GM21786 (cell line): Measurements from ENCODE around the gene UCN2.
"Not testable (repeated sequence)": the region's sequence is repeated elsewhere in the genome, so short reads cannot be mapped to it uniquely, and the experiment has no call there.

Experiments used
- ATAC-seq: cut with Tn5 transposase; IDR thresholded peaks from one replicate; pipeline ENCODE4 v1.9.1; 2021; ENCODE audit not compliant: unreplicated experiment

Gene UCN2

DNA sequence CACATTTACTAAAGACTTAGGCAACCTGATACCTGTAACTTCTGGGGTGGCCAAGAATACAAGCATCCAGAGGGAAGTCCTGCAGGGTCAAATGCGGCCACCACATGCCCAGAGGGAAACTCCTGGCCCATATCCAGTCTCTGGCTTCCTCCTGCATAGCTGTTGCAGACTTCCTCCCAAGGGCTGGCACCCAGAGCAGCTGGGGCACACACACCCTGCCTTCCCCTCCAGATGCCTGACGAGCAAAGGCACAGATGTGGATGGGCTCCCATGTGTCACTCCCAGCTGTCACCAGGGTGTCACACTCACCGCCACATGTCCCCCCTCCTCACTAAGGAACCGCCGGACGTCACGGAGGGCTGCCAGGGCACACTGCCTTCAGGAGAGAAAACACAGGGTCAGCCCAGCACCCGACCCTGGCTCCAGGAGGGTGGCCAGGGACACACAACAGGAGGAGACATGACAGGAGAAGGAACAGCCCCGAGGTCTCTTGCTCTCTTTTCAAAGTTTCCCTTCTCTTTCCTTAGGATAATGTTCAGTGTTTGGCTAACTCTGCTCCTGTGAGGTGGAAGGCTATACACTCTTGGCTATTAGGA lies 20.2 kb downstream of the UCN2 start:
- ATAC-seq, result no peak

DNA sequence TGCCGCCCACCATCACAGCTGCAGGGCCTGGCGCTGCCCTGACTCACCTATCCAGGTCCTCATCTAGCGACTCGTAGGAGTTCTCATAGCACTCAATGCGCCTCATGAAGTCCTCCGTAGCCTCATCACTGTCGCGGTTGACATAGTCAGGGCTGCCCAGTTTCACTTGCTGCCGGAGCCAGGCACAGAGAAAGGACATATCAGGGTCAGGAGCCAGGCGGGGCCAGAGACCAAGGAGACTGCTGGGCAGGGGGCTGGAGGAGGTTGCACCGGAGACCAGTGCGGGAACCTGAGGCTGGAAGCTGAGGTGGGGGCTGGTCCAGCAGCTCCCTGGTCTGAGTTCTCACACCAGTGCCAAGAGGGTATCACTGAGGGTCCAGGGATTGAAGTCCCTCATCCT lies 25.1 kb downstream of the UCN2 start:
- ATAC-seq, result no peak

DNA sequence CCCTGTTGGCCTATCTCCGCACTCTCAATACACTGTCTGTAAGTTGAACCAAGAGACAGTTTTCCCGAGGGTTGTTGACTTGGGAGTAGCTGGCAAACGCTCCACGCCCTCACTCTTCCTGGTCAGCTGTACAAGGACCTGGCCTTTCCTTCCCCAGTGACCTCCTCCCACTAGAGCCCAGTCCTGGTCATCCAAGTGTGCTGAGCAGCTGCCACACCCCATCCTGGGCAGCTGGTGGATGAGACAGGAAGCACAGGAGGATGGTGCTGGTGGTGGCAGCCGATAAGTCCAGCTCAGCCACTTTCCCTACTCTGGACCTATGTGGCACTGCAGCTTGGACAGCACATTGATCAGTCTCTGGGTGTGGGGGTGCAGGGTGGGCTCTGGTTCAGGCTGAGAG lies 26.8 kb downstream of the UCN2 start:
- ATAC-seq, result no peak

DNA sequence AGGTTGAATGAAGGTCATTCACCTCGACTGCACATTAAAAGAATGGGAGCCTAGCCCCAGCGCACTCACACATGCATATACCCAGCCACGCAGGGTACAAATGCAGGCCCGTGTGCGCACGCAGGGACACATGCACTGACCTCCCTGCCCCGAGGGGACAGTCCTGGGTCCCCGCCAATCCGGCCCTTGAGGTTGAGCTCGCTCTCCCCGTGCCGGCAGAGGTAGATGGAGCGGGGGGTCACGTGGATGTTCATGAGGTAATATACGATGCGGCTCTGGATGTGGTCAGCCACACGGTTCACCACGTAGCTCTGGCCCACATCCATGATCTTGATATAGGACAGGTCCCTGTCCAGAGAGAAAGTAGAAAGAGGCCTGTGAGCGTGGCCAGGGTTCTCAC lies 27.5 kb downstream of the UCN2 start:
- no peak for ATAC-seq

DNA sequence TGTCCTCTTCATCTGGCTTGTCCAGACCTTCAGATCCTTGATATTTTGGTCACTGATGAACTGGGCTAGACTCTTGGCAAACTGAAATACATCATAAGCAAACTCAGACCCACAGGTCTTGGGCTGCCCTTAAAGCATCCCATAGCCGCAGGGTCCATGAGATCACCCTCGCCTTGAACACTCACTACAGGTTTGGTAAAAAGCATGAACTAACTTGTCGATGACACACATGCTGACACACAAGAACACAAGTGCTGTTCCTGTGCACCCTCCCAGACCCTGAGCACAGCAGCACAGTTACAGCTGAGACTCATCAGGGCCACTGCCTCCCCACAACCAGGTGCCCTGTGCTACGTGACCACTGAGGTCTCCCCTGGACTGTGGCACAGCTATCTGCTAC lies 28.0 kb downstream of the UCN2 start:
- ATAC-seq, result no peak

DNA sequence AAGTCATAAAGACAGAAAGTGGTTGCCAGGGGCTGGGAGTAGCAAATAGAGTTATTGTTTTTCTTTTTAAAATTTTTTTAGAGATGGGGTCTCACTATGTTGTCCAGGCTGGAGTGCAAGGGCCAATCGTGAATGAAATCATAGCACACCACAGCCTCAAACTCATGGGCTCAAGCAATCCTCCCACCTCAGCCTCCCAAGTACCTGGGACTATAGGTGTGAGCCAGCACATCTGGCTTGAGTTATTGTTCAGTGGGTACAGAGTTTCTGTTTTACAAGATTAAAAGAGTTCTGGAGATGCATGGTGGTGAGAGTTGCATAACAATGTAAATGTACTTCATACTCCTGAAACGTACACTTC lies 30.6 kb downstream of the UCN2 start:
- no peak for ATAC-seq

DNA sequence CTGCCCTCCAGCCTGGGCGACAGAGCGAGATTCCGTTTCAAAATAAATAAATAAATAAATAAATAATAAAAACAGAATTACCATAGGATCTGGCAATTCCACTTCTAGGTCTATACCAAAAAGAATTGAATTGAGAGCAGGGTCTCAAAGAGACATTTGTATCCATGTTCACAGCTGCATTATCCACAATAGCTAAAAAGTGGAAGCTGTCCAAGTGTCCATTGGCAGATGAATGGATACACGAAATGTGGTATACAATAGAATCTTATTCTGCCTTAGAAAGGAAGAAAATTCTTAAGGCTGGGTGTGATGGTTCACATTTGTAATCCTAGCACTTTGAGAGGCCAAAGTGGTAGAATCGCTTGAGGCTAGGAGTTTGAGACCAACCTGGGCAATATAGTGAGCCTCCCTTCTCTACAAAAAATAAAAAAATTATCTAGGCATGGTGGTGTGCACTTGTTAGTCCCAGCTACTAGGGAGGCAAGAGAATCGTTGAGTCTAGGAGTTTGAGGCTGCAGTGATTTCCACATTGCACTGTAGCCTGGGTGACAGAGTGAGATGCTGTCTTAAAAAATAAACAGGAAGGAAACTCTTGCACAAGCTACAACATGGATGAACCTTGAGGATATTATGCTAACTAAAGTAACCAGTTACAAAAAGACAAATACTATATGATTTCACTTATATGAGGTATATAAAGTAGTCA lies 31.2 kb downstream of the UCN2 start:
- no peak for ATAC-seq

DNA sequence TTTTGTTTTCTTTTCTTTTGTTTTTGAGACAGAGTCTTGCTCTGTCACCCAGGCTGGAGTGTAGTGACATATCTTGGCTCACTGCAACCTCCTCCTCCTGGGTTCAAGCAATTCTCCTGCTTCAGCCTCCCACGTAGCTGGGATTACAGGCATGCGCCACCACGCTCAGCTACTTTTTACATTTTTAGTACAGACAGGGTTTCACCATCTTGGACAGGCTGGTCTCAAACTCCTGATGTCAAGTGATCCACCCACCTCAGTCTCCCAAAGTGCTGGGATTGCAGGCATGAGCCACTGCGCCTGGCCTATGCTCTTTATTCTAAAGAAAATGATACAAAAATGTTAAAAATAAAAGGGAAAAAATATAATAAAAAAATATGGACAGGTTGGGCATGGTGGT lies 32.9 kb downstream of the UCN2 start:
- not testable (repeated sequence) for ATAC-seq

DNA sequence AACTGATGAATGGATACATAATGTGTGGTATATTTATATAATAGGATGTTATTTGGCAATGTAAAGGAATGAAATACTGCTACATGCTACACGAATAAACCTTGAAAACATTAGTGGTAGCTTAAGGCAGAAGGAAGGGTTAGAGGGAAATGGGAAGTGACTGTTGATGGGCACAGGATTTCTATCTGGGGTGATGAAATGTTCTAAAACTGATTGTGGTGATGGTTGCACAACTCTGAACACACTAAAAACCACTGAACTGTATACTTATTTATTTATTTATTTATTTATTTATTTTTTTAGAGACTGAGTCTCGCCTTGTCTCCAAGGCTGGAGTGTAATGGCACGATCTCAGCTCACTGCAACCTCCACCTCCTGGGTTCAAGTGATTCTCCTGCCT lies 34.8 kb downstream of the UCN2 start:
- no peak for ATAC-seq

DNA sequence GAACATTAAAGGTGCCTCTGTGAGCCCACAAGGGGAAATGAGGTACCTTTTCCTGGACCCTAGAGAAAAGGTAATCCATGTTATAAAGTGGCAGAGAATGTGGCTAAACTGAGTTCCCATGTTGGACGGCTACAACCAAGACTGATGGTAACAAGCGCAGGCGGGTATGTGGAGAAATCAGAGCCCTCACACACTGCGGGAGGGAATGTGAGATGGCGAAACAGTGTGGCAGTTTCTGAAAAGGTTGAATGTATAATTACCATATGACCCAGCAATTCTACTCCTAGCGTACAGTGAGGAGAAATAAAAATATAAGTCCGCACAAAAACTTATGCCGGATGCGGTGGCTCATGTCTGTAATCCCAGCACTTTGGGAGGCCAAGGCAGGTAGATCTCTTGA lies 35.5 kb downstream of the UCN2 start:
- no peak for ATAC-seq

DNA sequence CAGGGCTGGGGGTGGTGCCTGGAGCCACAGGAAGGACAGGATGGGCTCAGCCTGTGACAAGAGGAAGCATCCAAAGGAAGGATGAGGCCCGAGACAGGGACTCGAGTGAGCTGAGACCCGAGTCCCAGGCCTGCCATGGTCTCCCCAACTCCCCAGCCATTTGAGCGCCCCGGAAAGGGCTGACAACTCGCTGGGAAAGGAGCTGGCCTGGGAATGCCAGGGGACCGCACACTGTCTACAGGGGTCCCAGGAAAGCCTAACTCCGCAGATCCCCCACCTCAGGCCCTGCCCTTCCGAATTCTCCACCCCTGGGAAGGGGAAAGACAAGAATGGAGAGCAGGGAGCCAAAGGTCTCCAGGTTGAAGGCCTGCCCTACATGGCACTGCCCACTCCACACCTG lies 38.6 kb downstream of the UCN2 start:
- ATAC-seq, result no peak

DNA sequence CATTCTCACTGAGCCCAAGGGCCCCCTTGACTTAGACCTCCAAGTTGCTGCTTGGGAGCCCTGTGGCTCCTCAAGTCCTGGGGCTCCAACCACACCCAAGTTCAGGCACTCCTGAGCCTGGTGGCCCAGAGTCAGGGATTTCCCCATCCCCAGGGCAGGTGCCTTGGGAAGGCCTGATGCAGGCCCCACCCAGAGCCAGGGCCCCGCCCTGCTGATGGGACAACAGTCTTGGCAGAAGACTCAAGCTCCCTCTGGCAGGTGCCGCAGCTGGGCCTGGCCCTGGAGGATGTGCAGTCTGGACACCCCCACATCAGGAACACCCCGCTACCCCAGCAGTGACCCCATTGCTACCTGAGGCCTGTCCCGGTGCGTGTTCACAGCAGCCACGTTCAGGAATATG lies 41.9 kb downstream of the UCN2 start:
- ATAC-seq, result no peak

DNA sequence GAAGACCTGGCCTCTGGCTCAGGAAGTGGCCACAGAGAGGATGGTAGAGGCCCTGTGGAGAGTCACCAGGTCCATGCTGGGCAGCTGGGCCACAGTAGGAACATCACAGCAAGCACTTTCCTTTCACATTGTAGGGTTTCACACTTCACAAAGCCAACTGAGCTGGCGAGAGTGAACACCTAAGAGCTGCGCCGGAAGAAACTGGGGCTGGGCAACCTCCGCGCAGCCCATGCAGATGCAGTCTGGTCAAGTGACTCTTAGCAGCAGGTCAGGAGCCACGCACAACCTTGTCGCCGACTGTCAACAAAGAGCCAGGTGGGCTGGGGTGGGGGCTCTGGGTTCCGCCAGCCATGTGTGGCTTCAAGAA lies 44.3 kb downstream of the UCN2 start:
- no peak for ATAC-seq

DNA sequence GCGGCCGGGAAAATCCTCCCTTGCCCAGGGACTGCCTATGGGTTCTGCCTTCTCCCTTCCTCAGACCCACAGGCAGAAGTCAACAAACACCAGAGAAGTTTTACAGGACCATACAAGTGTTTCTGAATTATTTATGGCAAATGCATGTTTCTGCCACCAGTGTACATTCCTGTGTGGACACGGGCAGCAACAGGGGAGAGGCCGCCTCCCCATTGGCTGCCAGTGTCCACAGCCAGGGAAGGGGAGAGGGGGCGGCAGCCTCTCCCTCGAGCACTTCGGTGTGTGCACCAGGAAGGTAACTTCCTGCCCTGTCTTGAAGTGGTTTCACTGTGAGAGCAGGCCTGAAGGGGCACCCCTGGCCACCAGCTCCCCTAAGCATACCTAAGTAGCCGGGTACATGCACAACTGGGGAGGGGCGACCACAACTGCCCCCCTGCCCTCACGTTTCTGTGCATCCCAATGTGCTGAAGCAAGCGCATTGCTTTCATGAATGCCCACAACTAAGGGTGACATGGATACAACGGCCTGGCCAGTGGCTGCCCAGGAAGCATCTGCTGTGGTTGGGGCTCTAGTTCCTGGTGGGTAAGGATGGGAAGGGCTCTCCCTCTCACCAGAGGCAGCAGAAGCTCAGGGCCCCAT lies 44.8 kb downstream of the UCN2 start:
- no peak for ATAC-seq

DNA sequence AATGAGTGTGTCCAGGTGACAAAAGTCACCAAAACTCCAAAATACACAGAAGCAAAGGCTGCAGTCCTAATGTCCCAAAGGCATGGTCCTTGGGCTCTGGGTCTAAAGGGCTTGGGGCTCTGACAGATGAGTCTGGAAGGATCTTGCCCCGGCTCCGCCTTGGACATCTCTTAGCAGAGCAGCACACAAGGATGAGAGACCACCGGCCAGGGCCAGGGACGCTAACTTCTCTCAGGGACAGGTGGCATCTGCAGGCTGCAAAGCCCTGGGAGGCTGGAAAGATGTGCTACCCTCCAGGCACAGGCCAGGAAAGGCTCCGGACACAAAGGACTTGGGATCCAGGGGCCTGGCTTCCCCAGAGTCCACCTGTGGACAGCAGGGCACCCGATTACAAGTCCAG lies 45.5 kb downstream of the UCN2 start:
- ATAC-seq, result no peak

DNA sequence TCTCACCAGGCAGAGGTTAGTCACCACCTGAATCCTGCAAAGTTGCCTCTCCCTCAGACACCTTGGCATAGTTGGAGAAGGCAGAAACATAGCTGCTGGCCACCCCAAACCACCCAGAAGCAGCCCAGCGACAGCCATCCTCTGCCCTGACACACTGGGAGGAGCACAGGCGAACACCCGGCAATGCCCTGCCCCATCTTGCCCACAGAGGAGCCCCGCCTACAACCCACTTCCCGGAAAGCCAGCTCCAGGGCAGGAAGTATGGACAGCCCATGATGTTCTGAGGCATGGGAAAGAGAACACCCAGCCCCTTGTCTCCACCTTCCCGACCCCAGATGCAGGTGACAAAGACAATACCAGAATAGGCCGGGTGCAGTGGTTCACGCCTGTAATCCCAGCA lies 47.0 kb downstream of the UCN2 start:
- no peak for ATAC-seq

DNA sequence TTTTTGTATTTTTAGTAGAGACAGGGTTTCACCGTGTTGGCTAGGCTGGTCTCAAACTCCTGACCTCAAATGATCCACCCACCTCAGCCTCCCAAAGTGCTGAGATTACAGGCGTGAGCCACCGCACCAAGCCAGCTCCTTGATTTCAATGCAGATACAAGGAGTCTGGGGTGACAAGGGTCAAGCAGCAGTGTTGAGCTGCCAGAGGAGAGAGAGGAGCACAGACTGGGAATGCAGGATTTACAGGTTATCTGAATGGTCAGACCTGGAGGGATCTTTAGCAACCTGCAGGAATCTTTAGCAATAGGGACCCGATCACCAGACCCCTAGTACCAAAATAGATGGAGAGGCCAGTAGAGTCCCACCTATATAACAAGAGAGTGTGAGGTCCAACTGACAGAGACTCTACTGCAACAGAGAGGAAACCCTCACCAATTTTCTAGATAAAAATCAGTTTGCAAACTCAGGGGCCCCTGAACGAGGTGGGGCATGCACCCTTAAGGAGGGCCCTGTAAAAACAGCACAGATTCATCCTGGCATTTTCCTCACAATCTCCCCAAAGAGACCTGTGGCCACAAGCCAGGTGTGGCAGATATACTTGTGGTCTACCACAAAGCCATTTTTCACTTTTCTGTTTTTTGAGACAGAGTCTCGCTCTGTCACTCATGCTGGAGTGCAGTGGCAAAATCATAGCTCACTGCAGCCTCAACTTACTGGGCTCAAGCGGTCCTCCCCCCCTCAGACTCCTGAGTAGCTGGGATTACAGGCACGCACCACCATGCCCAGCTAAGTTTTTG lies 49.0 kb downstream of the UCN2 start:
- no peak for ATAC-seq
